Liver (tissue), 3 donors: ENCODE data around the gene RNF39.

Experiments used
- GABPA ChIP-seq, 2 donors: IDR thresholded peaks in 1 of 2; conservative IDR thresholded peaks in 1 of 2; 2 replicates each; pipeline ENCODE4 v1.6.1; 2016; ENCODE audit warnings: antibody characterized with exemption in 2 of 2, mild to moderate bottlenecking in 1 of 2, moderate library complexity in 1 of 2
- JUND ChIP-seq, 2 donors: IDR thresholded peaks; 2 replicates each; pipeline ENCODE4 v1.6.1; 2016; ENCODE audit warnings: antibody characterized with exemption in 2 of 2
- RAD21 ChIP-seq, 2 donors: IDR thresholded peaks; 2 replicates each; pipeline ENCODE4 v1.6.1; 2016; ENCODE audit warnings: antibody characterized with exemption in 2 of 2, mild to moderate bottlenecking in 2 of 2
- SP1 ChIP-seq: IDR thresholded peaks from 2 replicates; pipeline ENCODE4 v1.6.1; 2018; ENCODE audit warnings: antibody characterized with exemption, mild to moderate bottlenecking
- TAF1 ChIP-seq: conservative IDR thresholded peaks from 2 replicates; pipeline ENCODE4 v1.6.1; 2016; ENCODE audit warnings: antibody characterized with exemption, mild to moderate bottlenecking
- TF ChIP-seq, protein P1 (sequence below): IDR thresholded peaks from 2 replicates; pipeline ENCODE4 v1.6.1; 2016; ENCODE audit warnings: antibody characterized with exemption
- TF ChIP-seq, protein P2 (sequence below): fragments of 150-350 bp; IDR thresholded peaks from 2 replicates; pipeline ENCODE4 v1.5.1; 2017; ENCODE audit warnings: improper control_type of control experiment, low read depth, low read length; ENCODE audit not compliant: missing input control
- TF ChIP-seq, protein P3 (sequence below): IDR thresholded peaks from 2 replicates; pipeline ENCODE4 v1.6.1; 2016; ENCODE audit warnings: antibody characterized with exemption
- donor health status: healthy.
- donor health status: healthy.

DNA sequence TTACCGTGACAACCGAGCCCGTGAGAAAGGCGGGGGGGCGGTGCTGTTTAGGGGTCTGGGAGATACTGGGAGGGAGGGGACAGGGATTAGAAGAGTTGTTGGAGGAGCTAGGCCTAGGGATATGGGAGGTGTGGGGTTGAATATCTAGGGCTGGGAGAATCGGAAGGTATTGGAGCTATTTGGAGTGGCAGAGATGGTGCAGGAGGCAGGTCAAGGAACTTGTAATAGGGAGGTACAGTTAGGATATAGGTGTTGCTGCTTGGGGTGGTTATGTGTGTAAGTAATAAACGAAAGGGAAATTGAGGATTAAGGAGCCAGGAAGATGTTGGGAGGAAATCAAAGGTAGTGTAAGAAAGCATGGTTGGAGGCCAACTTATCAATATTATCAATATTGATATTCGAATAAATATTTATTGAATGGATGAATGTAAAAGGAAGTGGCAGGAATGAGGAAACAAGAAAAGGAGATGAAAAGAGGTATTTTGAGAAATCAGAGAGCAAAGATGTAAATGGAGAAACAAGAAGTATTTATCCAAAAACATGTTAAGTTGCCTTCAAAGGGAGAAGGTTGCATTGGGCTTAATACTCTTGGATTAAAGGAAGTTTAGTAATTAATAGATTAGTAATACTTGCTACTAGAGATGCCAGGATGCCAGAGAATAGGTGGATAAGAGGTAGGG is 8.0 kb downstream of the RNF39 start:
- TF ChIP-seq RAD21 (IDR thresholded peaks at IDR 0.05) (no peak), JUND (IDR thresholded peaks at IDR 0.05) (no peak), GABPA (IDR thresholded peaks at IDR 0.05 in 1 of 2, conservative IDR thresholded peaks at IDR 0.05 in 1 of 2) (no peak), TAF1 (no peak), SP1 (no peak)
- TF ChIP-seq, protein P1, sequence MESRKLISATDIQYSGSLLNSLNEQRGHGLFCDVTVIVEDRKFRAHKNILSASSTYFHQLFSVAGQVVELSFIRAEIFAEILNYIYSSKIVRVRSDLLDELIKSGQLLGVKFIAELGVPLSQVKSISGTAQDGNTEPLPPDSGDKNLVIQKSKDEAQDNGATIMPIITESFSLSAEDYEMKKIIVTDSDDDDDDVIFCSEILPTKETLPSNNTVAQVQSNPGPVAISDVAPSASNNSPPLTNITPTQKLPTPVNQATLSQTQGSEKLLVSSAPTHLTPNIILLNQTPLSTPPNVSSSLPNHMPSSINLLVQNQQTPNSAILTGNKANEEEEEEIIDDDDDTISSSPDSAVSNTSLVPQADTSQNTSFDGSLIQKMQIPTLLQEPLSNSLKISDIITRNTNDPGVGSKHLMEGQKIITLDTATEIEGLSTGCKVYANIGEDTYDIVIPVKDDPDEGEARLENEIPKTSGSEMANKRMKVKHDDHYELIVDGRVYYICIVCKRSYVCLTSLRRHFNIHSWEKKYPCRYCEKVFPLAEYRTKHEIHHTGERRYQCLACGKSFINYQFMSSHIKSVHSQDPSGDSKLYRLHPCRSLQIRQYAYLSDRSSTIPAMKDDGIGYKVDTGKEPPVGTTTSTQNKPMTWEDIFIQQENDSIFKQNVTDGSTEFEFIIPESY: no peak
- TF ChIP-seq, protein P2, sequence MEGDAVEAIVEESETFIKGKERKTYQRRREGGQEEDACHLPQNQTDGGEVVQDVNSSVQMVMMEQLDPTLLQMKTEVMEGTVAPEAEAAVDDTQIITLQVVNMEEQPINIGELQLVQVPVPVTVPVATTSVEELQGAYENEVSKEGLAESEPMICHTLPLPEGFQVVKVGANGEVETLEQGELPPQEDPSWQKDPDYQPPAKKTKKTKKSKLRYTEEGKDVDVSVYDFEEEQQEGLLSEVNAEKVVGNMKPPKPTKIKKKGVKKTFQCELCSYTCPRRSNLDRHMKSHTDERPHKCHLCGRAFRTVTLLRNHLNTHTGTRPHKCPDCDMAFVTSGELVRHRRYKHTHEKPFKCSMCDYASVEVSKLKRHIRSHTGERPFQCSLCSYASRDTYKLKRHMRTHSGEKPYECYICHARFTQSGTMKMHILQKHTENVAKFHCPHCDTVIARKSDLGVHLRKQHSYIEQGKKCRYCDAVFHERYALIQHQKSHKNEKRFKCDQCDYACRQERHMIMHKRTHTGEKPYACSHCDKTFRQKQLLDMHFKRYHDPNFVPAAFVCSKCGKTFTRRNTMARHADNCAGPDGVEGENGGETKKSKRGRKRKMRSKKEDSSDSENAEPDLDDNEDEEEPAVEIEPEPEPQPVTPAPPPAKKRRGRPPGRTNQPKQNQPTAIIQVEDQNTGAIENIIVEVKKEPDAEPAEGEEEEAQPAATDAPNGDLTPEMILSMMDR: no peak
- TF ChIP-seq, protein P3, sequence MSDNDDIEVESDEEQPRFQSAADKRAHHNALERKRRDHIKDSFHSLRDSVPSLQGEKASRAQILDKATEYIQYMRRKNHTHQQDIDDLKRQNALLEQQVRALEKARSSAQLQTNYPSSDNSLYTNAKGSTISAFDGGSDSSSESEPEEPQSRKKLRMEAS: no peak
